Activated CD4-positive, alpha-beta T cell treated with anti-CD3 and anti-CD28 coated beads for 36 hours (primary cell): Measurements from ENCODE around the gene SYDE2. TPM values are rescaled to one million over a fixed set of nuclear protein-coding genes. Genes with fewer than 3 reads are reported as not detected.

Experiments
- ATAC-seq: fragments of 200-7000 bp; cut with Tn5 transposase; one replicate; pipeline ENCODE4 v1.10.0; 2021; ENCODE audit warnings: mild to moderate bottlenecking, moderate library complexity
- CTCF ChIA-PET: fragments of 350-600 bp; sonication (Branson Sonifier 250); formaldehyde crosslinking; loops from one replicate; lab custom pipeline; 2021; ENCODE audit warnings: antibody characterized with exemption; lab: Charles Lee
- POLR2A ChIA-PET: fragments of 350-600 bp; sonication (Branson Sonifier 250); formaldehyde crosslinking; loops from one replicate; lab custom pipeline; 2021; ENCODE audit warnings: antibody characterized with exemption, inconsistent platforms; lab: Charles Lee
- DNase-seq: peaks from one replicate; pipeline ENCODE4 v3.0.0-alpha.2; 2020
- H3K27ac Mint-ChIP-seq: one replicate; pipeline ENCODE4 v1.8.0; 2021; ENCODE audit warnings: mixed read lengths
- H3K27me3 Mint-ChIP-seq: one replicate; pipeline ENCODE4 v1.8.0; 2021; ENCODE audit warnings: mixed read lengths
- H3K36me3 Mint-ChIP-seq: one replicate; pipeline ENCODE4 v1.8.0; 2021; ENCODE audit warnings: low read depth, mixed read lengths
- H3K4me1 Mint-ChIP-seq: one replicate; pipeline ENCODE4 v1.8.0; 2021; ENCODE audit warnings: mixed read lengths
- H3K4me3 Mint-ChIP-seq: one replicate; pipeline ENCODE4 v1.8.0; 2021; ENCODE audit warnings: mild to moderate bottlenecking, moderate library complexity, mixed read lengths
- H3K9me3 Mint-ChIP-seq: one replicate; pipeline ENCODE4 v1.8.0; 2021; ENCODE audit warnings: low read depth, mixed read lengths
- intact Hi-C, 2 experiments: fragments of 100-400 bp; cut with DNase I in 1 of 2; cut with micrococcal nuclease in 1 of 2; formaldehyde crosslinking; loops; one replicate each; pipeline versions ENCODE4 v1.14.2 to v1.15.1; 2022 to 2024; cut with DNase I, micrococcal nuclease
- total RNA-seq, 2 experiments: library from RNA; stranded (reverse); gene quantifications; one replicate each; pipeline ENCODE4 v1.2.3, GENCODE V29; 2021

The SYDE2 gene
- total RNA-seq, 2 experiments from 2014 or later, result 2.9 to 3.3 TPM

GRCh38 chr1:85230305-85230977, 29.6 kb upstream of the SYDE2 start:
- Mint-ChIP-seq H3K27me3 (no peaks in the 10 kb centered on the region), H3K27ac (no peak overlapping the region), H3K4me3 (no peak overlapping the region), H3K4me1 (no peaks in the 10 kb centered on the region), H3K9me3 (no peaks in the 10 kb centered on the region), H3K36me3 (no peaks in the 10 kb centered on the region)
- ATAC-seq (peak; percentile 36), DNase-seq (peak; percentile 13)
- ChIA-PET CTCF (interaction anchor here (0.6 to 2.0 kb wide), 7 partner anchors 18 to 924 kb away, joined by 3 to 8 read pairs (median 4); partner anchors contain the start of gene C1orf52), POLR2A (no interaction called here)
- intact Hi-C loops, result no loop called here

- H3K27me3 Mint-ChIP-seq, result no peaks in the 10 kb centered on the region
- H3K9me3 Mint-ChIP-seq, result no peaks in the 10 kb centered on the region
- H3K4me1 Mint-ChIP-seq, result no peaks in the 10 kb centered on the region
- H3K36me3 Mint-ChIP-seq, result no peaks in the 10 kb centered on the region
- ATAC-seq (no peak), DNase-seq (no peak)
- POLR2A ChIA-PET, result no interaction called here
- intact Hi-C loops, result no loop called here
- CTCF ChIA-PET, result interaction anchor here (1.5 to 1.9 kb wide), 2 partner anchors 30 to 285 kb away, joined by 4 to 7 read pairs; partner anchors contain the start of gene C1orf52
- no peak overlapping the region for H3K4me3 Mint-ChIP-seq
- H3K27ac Mint-ChIP-seq, result no peak overlapping the region
These were observed 28.8 kb upstream of the SYDE2 start for GRCh38 chr1:85229574-85230097.

- Mint-ChIP-seq H3K9me3 (no peaks in the 10 kb centered on the region), H3K27me3 (no peaks in the 10 kb centered on the region), H3K4me3 (no peak overlapping the region), H3K27ac (no peak overlapping the region), H3K4me1 (no peaks in the 10 kb centered on the region), H3K36me3 (no peaks in the 10 kb centered on the region)
- POLR2A ChIA-PET, result interaction anchor here (0.6 kb wide), 1 partner anchor 12 kb away, joined by 5 read pairs; no protein-coding TSS in a partner anchor
- no peak for DNase-seq
- intact Hi-C loops, result no loop called here
- ATAC-seq, result no peak
- CTCF ChIA-PET, result interaction anchor here (0.6 to 1.9 kb wide), 4 partner anchors 26 to 284 kb away, joined by 3 to 7 read pairs (median 4); partner anchors contain the start of gene C1orf52
These were observed 28.2 kb upstream of the SYDE2 start for GRCh38 chr1:85228972-85229371.

- intact Hi-C loops, result no loop called here
- ATAC-seq (no peak), DNase-seq (no peak)
- Mint-ChIP-seq H3K27me3 (peaks cover 2% of the 10 kb centered on the region), H3K36me3 (no peaks in the 10 kb centered on the region), H3K4me3 (no peak overlapping the region), H3K27ac (no peak overlapping the region), H3K9me3 (no peaks in the 10 kb centered on the region), H3K4me1 (no peaks in the 10 kb centered on the region)
- CTCF ChIA-PET, result interaction anchor here (1.4 to 3.3 kb wide), 2 partner anchors 29 to 290 kb away, joined by 4 to 10 read pairs; no protein-coding TSS in a partner anchor
- POLR2A ChIA-PET, result interaction anchor here (0.5 kb wide), 1 partner anchor 46 kb away, joined by 5 read pairs; no protein-coding TSS in a partner anchor
These were observed 25.0 kb upstream of the SYDE2 start for GRCh38 chr1:85225624-85226380.

GRCh38 chr1:85224734-85225623, 24.2 kb upstream of the SYDE2 start:
- H3K27ac Mint-ChIP-seq, result no peak overlapping the region
- CTCF ChIA-PET, result interaction anchor here (0.6 to 3.3 kb wide), 5 partner anchors 14 to 289 kb away, joined by 3 to 10 read pairs (median 3); no protein-coding TSS in a partner anchor
- no peak overlapping the region for H3K4me3 Mint-ChIP-seq
- intact Hi-C loops, result no loop called here
- DNase-seq, result no peak
- H3K36me3 Mint-ChIP-seq, result no peaks in the 10 kb centered on the region
- H3K4me1 Mint-ChIP-seq, result no peaks in the 10 kb centered on the region
- H3K9me3 Mint-ChIP-seq, result no peaks in the 10 kb centered on the region
- ATAC-seq, result no peak
- POLR2A ChIA-PET, result interaction anchor here (0.5 kb wide), 1 partner anchor 47 kb away, joined by 5 read pairs; no protein-coding TSS in a partner anchor
- peaks cover 2% of the 10 kb centered on the region for H3K27me3 Mint-ChIP-seq

- H3K4me3 Mint-ChIP-seq, result no peak overlapping the region
- no peak for ATAC-seq
- ChIA-PET CTCF (interaction anchor here (0.6 to 3.3 kb wide), 4 partner anchors 14 to 289 kb away, joined by 3 to 10 read pairs (median 4); no protein-coding TSS in a partner anchor), POLR2A (no interaction called here)
- intact Hi-C loops, result no loop called here
- H3K27ac Mint-ChIP-seq, result no peak overlapping the region
- H3K36me3 Mint-ChIP-seq, result no peaks in the 10 kb centered on the region
- H3K27me3 Mint-ChIP-seq, result peaks cover 4% of the 10 kb centered on the region
- no peaks in the 10 kb centered on the region for H3K4me1 Mint-ChIP-seq
- no peaks in the 10 kb centered on the region for H3K9me3 Mint-ChIP-seq
- DNase-seq, result no peak
These were observed 23.5 kb upstream of the SYDE2 start for GRCh38 chr1:85224295-85224694.

GRCh38 chr1:85223334-85223733, 22.5 kb upstream of the SYDE2 start:
- H3K4me1 Mint-ChIP-seq, result no peaks in the 10 kb centered on the region
- POLR2A ChIA-PET, result interaction anchor here (0.8 kb wide), 1 partner anchor 53 kb away, joined by 3 read pairs; the partner anchor contains the start of gene BCL10
- no peaks in the 10 kb centered on the region for H3K36me3 Mint-ChIP-seq
- DNase-seq (no peak), ATAC-seq (no peak)
- no peak overlapping the region for H3K27ac Mint-ChIP-seq
- CTCF ChIA-PET, result interaction anchor here (1.2 to 3.3 kb wide), 2 partner anchors 13 to 31 kb away, joined by 3 to 10 read pairs; no protein-coding TSS in a partner anchor
- intact Hi-C loops, result no loop called here
- H3K27me3 Mint-ChIP-seq, result peaks cover 7% of the 10 kb centered on the region
- no peaks in the 10 kb centered on the region for H3K9me3 Mint-ChIP-seq
- no peak overlapping the region for H3K4me3 Mint-ChIP-seq

- intact Hi-C loops, result no loop called here
- DNase-seq (no peak), ATAC-seq (no peak)
- ChIA-PET POLR2A (no interaction called here), CTCF (no interaction called here)
- H3K27me3 Mint-ChIP-seq, result peaks cover 21% of the 10 kb centered on the region
- H3K27ac Mint-ChIP-seq, result no peak overlapping the region
- H3K36me3 Mint-ChIP-seq, result no peaks in the 10 kb centered on the region
- H3K9me3 Mint-ChIP-seq, result no peaks in the 10 kb centered on the region
- H3K4me3 Mint-ChIP-seq, result no peak overlapping the region
- H3K4me1 Mint-ChIP-seq, result no peaks in the 10 kb centered on the region
These were observed 20.0 kb upstream of the SYDE2 start for GRCh38 chr1:85220756-85221201.

- POLR2A ChIA-PET, result no interaction called here
- ATAC-seq (no peak), DNase-seq (no peak)
- intact Hi-C loops, result no loop called here
- Mint-ChIP-seq H3K4me1 (no peaks in the 10 kb centered on the region), H3K27me3 (peaks cover 25% of the 10 kb centered on the region), H3K36me3 (no peaks in the 10 kb centered on the region), H3K9me3 (no peaks in the 10 kb centered on the region), H3K4me3 (no peak overlapping the region), H3K27ac (no peak overlapping the region)
- CTCF ChIA-PET, result interaction anchor here (0.7 kb wide), 1 partner anchor 442 kb away, joined by 3 read pairs; no protein-coding TSS in a partner anchor
These were observed 19.2 kb upstream of the SYDE2 start for GRCh38 chr1:85219853-85220610.

- no peaks in the 10 kb centered on the region for H3K36me3 Mint-ChIP-seq
- no peak overlapping the region for H3K4me3 Mint-ChIP-seq
- intact Hi-C loops, result no loop called here
- ATAC-seq (no peak), DNase-seq (no peak)
- H3K27ac Mint-ChIP-seq, result no peak overlapping the region
- CTCF ChIA-PET, result interaction anchor here (0.6 kb wide), 1 partner anchor 24 kb away, joined by 3 read pairs; no protein-coding TSS in a partner anchor
- peaks cover 24% of the 10 kb centered on the region for H3K27me3 Mint-ChIP-seq
- H3K9me3 Mint-ChIP-seq, result no peaks in the 10 kb centered on the region
- POLR2A ChIA-PET, result no interaction called here
- no peaks in the 10 kb centered on the region for H3K4me1 Mint-ChIP-seq
These were observed 15.9 kb upstream of the SYDE2 start for GRCh38 chr1:85216697-85217096.
